HL-60 (cell line): ENCODE data around the gene BLM.

Experiments
- CTCF ChIP-seq: IDR thresholded peaks from one replicate; pipeline ENCODE4 v1.5.1; 2011; ENCODE audit warnings: low read length, control low read depth, inconsistent platforms; ENCODE audit not compliant: insufficient read depth
- GABPA ChIP-seq: IDR thresholded peaks from 2 replicates; pipeline ENCODE4 v1.6.1; 2012; ENCODE audit warnings: low read depth
- POLR2AphosphoS5 ChIP-seq: IDR thresholded peaks from 2 replicates; pipeline ENCODE4 v1.6.1; 2012; ENCODE audit warnings: low read depth
- REST ChIP-seq: IDR thresholded peaks from 2 replicates; pipeline ENCODE4 v1.6.1; 2012; ENCODE audit warnings: low read depth; ENCODE audit not compliant: insufficient replicate concordance
- SPI1 ChIP-seq: IDR thresholded peaks from 2 replicates; pipeline ENCODE4 v1.6.1; 2012; ENCODE audit warnings: low read depth, mild to moderate bottlenecking, borderline replicate concordance

- no peak for TF ChIP-seq CTCF
- no peak for TF ChIP-seq REST
- no peak for TF ChIP-seq SPI1
- TF ChIP-seq POLR2AphosphoS5, result no peak
- TF ChIP-seq GABPA, result no peak
Observed at GRCh38 chr15:90742087-90742486, 24.9 kb downstream of the BLM start.
